ENCODE results near the gene CTDSP1. TPM values are rescaled to one million over a fixed set of nuclear protein-coding genes. Genes with fewer than 3 reads are reported as not detected.
A peak's percentile ranks its signal among the peaks of the same experiment; 100 is the strongest.

The CTDSP1 gene
- total and polyA plus RNA-seq, 4 donors: 38.3 to 76.5 (median 56.6) TPM

DNA sequence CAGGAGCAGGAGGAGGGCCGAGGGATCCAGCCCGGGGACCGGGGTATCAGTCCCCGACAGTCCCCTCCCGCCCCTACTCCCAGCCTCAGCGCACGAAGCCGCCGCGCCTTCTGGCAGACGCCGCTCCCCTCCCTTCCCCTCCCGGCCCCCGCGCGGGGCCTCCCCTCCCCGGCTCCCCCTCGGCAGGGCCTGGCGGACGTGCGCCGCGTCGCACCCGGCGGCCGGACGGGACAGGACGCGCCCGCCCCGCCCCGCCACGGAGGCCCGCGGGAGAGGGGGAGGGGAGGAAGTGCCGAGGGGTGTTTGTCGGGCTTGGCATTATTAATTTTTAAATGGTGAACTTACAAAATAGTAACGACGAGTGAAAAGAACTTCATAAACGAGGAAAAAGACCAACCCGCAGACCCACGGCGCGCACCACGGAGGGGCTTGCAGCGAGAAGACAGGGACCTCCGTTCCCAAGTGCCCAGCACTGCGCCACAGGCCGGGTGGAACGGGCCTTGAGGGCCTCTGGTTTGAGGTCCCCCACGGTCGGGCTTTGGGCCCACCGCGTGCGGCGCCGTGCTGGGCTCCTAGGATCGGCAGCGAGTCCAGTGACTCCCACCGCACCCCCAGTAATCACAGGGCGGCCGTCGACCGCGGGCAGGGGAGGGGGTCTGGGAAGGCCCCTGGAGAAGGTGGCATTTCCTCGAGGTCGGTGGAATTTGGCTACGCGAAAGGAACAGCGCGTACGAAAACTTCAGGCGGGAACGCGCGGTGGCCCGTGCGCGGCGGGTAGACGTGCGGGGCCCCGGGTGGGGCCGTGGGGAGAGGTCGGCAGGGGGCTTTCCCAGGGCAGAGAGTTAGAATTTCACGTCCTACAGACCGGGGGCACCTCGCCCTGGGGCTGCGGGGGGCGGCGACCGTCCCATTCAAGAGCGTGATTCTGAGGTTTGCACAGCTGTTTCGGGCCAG is 954 bp upstream of the CTDSP1 start:
- WGBS: under 1% methylated on average over 95 of the region's 95 CpGs

More for the DNA sequence above, 954 bp upstream of the CTDSP1 start:
- Histone ChIP-seq H3K4me1 (ENCODE audit: control insufficient read depth in 4 of 4, insufficient read depth in 4 of 4, low read length in 3 of 4) (peaks cover 12 to 53% (median 48%) of the 10 kb centered on the region in 4 donors), H3K9me3 (ENCODE audit: control insufficient read depth in 4 of 4, low read length in 3 of 4) (no peaks in the 10 kb centered on the region), H3K9ac (ENCODE audit: low read depth in 1 of 2, low read length in 2 of 2) (peak overlapping the region; percentile 91 to 96), H3K4me3 (ENCODE audit: low read depth in 1 of 3, low read length in 3 of 3) (peak overlapping the region; percentile 74 to 91 (median 75)), H3K36me3 (ENCODE audit: control insufficient read depth in 4 of 4, insufficient read depth in 3 of 4, low read depth in 1 of 4, low read length in 3 of 4) (peaks cover 4 to 11% (median 7%) of the 10 kb centered on the region in 4 donors), H3K27me3 (ENCODE audit: control insufficient read depth in 4 of 4, insufficient read depth in 4 of 4, low read length in 3 of 4) (no peaks in the 10 kb centered on the region), H3K27ac (ENCODE audit: low read depth in 1 of 2, low read length in 2 of 2) (peak overlapping the region; percentile 99)
- TF ChIP-seq, protein P1, sequence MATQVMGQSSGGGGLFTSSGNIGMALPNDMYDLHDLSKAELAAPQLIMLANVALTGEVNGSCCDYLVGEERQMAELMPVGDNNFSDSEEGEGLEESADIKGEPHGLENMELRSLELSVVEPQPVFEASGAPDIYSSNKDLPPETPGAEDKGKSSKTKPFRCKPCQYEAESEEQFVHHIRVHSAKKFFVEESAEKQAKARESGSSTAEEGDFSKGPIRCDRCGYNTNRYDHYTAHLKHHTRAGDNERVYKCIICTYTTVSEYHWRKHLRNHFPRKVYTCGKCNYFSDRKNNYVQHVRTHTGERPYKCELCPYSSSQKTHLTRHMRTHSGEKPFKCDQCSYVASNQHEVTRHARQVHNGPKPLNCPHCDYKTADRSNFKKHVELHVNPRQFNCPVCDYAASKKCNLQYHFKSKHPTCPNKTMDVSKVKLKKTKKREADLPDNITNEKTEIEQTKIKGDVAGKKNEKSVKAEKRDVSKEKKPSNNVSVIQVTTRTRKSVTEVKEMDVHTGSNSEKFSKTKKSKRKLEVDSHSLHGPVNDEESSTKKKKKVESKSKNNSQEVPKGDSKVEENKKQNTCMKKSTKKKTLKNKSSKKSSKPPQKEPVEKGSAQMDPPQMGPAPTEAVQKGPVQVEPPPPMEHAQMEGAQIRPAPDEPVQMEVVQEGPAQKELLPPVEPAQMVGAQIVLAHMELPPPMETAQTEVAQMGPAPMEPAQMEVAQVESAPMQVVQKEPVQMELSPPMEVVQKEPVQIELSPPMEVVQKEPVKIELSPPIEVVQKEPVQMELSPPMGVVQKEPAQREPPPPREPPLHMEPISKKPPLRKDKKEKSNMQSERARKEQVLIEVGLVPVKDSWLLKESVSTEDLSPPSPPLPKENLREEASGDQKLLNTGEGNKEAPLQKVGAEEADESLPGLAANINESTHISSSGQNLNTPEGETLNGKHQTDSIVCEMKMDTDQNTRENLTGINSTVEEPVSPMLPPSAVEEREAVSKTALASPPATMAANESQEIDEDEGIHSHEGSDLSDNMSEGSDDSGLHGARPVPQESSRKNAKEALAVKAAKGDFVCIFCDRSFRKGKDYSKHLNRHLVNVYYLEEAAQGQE (IDR thresholded peaks at IDR 0.05): no peak
- TF ChIP-seq YY1 (IDR thresholded peaks at IDR 0.05) (no peak), EGR1 (IDR thresholded peaks at IDR 0.05; ENCODE audit: low read depth in 2 of 2) (no peak), RAD21 (IDR thresholded peaks at IDR 0.05) (no peak), NR2F2 (IDR thresholded peaks at IDR 0.05) (no peak), HNF4G (IDR thresholded peaks at IDR 0.05) (no peak), SP1 (IDR thresholded peaks at IDR 0.05) (no peak), FOXA1 (IDR thresholded peaks at IDR 0.05) (no peak), TAF1 (conservative IDR thresholded peaks at IDR 0.05) (no peak)
- TF ChIP-seq, protein P2, sequence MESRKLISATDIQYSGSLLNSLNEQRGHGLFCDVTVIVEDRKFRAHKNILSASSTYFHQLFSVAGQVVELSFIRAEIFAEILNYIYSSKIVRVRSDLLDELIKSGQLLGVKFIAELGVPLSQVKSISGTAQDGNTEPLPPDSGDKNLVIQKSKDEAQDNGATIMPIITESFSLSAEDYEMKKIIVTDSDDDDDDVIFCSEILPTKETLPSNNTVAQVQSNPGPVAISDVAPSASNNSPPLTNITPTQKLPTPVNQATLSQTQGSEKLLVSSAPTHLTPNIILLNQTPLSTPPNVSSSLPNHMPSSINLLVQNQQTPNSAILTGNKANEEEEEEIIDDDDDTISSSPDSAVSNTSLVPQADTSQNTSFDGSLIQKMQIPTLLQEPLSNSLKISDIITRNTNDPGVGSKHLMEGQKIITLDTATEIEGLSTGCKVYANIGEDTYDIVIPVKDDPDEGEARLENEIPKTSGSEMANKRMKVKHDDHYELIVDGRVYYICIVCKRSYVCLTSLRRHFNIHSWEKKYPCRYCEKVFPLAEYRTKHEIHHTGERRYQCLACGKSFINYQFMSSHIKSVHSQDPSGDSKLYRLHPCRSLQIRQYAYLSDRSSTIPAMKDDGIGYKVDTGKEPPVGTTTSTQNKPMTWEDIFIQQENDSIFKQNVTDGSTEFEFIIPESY (IDR thresholded peaks at IDR 0.05): no peak
- TF ChIP-seq, protein P3, sequence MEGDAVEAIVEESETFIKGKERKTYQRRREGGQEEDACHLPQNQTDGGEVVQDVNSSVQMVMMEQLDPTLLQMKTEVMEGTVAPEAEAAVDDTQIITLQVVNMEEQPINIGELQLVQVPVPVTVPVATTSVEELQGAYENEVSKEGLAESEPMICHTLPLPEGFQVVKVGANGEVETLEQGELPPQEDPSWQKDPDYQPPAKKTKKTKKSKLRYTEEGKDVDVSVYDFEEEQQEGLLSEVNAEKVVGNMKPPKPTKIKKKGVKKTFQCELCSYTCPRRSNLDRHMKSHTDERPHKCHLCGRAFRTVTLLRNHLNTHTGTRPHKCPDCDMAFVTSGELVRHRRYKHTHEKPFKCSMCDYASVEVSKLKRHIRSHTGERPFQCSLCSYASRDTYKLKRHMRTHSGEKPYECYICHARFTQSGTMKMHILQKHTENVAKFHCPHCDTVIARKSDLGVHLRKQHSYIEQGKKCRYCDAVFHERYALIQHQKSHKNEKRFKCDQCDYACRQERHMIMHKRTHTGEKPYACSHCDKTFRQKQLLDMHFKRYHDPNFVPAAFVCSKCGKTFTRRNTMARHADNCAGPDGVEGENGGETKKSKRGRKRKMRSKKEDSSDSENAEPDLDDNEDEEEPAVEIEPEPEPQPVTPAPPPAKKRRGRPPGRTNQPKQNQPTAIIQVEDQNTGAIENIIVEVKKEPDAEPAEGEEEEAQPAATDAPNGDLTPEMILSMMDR (IDR thresholded peaks at IDR 0.05; ENCODE audit: low read depth, low read length, missing input control): no peak
- TF ChIP-seq, protein P4, sequence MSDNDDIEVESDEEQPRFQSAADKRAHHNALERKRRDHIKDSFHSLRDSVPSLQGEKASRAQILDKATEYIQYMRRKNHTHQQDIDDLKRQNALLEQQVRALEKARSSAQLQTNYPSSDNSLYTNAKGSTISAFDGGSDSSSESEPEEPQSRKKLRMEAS (IDR thresholded peaks at IDR 0.05): no peak
- DNase-seq (ENCODE audit: low spot score): peak; percentile 80

Measured in liver (tissue), 9 donors.